Neutrophil (primary cell): ENCODE measurements around the gene NSUN7.

ENCODE experiments used
- H3K27ac ChIP-seq: fragments of 200-600 bp; sonication (generic); 2 replicates; pipeline ENCODE4 v1.5.1; 2016; ENCODE audit warnings: mild to moderate bottlenecking, moderate library complexity
- H3K27me3 ChIP-seq: fragments of 200-600 bp; sonication (generic); 2 replicates; pipeline ENCODE4 v1.6.0; 2016; ENCODE audit warnings: mild to moderate bottlenecking
- H3K36me3 ChIP-seq: fragments of 200-600 bp; sonication (generic); 2 replicates; pipeline ENCODE4 v1.5.1; 2017
- H3K4me1 ChIP-seq, 2 experiments: fragments of 200-600 bp in 1 of 2; sonication (generic) in 1 of 2; 1 replicate in 1 of 2; 2 replicates in 1 of 2; pipeline versions ENCODE4 v1.5.1 to v1.6.1; 2013 to 2016; ENCODE audit warnings: low read depth in 1 of 2, low read length in 1 of 2, mild to moderate bottlenecking in 1 of 2, moderate library complexity in 1 of 2; ENCODE audit not compliant: control insufficient read depth in 1 of 2, insufficient read depth in 1 of 2
- H3K4me3 ChIP-seq, 2 experiments: fragments of 200-600 bp in 1 of 2; sonication (generic) in 1 of 2; 1 replicate in 1 of 2; 2 replicates in 1 of 2; pipeline ENCODE4 v1.5.1; 2013 to 2016; ENCODE audit warnings: low read depth in 1 of 2, low read length in 1 of 2, mild to moderate bottlenecking in 1 of 2, moderate library complexity in 1 of 2
- H3K9me3 ChIP-seq: fragments of 200-600 bp; sonication (generic); 2 replicates; pipeline ENCODE4 v1.5.1; 2016
- TF ChIP-seq, protein P1 (sequence below): fragments of 200-600 bp; sonication (generic); IDR thresholded peaks from 2 replicates; pipeline ENCODE4 v1.5.1; 2016; ENCODE audit warnings: antibody characterized with exemption

The NSUN7 gene

DNA sequence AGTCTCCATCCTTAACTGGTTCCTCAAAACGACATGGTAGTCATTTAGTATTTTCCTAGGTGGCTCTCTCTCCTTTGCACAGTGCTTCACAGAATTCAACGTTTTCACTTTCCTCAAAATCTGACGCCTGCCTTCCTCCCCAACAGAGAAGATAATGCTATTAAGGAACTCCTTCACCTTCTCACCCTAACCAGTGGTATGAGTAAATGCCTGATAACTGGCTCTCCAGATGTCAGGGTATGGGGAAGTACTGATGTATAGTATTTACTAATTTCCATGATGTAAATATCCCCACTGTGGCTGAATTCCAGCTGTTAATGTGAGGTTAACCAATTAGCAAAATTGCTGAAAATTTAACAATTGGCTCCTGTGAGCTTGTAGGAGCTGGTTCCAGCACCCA, 28.8 kb upstream of the NSUN7 start:
- Histone ChIP-seq H3K27me3 (no peaks in the 10 kb centered on the region), H3K4me3 (no peak overlapping the region), H3K4me1 (peaks cover 37 to 38% of the 10 kb centered on the region in 2 experiments), H3K36me3 (no peaks in the 10 kb centered on the region), H3K9me3 (no peaks in the 10 kb centered on the region), H3K27ac (peak overlapping the region; percentile 54)
- TF ChIP-seq, protein P1, sequence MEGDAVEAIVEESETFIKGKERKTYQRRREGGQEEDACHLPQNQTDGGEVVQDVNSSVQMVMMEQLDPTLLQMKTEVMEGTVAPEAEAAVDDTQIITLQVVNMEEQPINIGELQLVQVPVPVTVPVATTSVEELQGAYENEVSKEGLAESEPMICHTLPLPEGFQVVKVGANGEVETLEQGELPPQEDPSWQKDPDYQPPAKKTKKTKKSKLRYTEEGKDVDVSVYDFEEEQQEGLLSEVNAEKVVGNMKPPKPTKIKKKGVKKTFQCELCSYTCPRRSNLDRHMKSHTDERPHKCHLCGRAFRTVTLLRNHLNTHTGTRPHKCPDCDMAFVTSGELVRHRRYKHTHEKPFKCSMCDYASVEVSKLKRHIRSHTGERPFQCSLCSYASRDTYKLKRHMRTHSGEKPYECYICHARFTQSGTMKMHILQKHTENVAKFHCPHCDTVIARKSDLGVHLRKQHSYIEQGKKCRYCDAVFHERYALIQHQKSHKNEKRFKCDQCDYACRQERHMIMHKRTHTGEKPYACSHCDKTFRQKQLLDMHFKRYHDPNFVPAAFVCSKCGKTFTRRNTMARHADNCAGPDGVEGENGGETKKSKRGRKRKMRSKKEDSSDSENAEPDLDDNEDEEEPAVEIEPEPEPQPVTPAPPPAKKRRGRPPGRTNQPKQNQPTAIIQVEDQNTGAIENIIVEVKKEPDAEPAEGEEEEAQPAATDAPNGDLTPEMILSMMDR = no peak

DNA sequence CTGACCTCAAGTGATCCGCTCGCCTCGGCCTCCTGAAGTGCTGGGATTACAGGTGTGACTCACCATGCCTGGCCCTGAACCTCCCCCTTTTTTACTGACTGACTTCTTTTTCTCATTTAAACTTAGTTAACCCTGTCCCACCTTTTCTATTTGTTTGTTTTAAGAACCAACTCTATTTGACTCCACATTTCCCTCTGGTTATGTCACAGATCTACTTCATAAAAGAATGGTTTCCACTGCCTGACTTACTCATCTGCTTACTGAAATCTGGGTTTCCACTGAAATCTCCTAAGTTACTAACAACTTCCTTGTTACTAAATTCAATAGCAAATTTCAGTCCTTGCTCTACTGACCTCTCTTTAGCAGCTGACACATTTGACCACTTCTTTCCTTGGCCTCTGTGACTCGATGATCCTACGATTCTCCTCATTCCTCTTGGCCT, 28.0 kb upstream of the NSUN7 start:
- TF ChIP-seq, protein P1 = no peak

DNA sequence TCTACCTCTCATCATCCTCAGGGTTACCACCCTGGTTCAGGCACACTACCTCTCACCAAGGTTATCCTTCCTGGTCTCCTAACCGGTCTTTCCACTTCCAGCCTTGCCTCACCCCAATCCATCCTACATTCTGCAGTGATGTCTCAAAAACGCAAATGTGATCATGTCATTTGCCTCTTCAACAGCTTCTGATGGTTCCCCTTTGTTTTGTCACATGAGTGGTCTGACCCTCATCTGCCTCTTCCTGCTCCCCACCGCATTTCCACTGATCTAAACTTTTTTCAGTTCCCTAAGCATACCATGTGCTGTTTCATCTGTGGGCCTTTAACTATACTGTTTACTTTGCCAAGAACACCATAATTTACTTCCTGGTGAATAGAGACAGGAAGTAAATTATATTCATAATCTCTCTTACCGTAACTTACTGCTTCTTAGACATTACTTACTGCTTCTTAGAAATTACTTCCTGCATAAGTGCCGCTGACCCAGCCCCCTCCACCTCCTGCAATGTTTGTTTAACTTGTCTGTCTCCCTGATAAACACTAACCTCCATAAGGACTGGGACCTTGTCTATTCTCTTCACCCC, 27.1 kb upstream of the NSUN7 start:
- TF ChIP-seq, protein P1 = no peak
- Histone ChIP-seq H3K27me3 (no peaks in the 10 kb centered on the region), H3K4me3 (no peak overlapping the region), H3K36me3 (no peaks in the 10 kb centered on the region), H3K27ac (peak overlapping the region; percentile 64), H3K4me1 (peaks cover 37 to 38% of the 10 kb centered on the region in 2 experiments), H3K9me3 (no peaks in the 10 kb centered on the region)

More for the DNA sequence above, 28.0 kb upstream of the NSUN7 start:
- H3K27me3 ChIP-seq = no peaks in the 10 kb centered on the region
- no peaks in the 10 kb centered on the region for H3K36me3 ChIP-seq
- peak overlapping the region; percentile 64 for H3K27ac ChIP-seq
- no peaks in the 10 kb centered on the region for H3K9me3 ChIP-seq
- H3K4me3 ChIP-seq = no peak overlapping the region
- peaks cover 37 to 38% of the 10 kb centered on the region in 2 experiments for H3K4me1 ChIP-seq

DNA sequence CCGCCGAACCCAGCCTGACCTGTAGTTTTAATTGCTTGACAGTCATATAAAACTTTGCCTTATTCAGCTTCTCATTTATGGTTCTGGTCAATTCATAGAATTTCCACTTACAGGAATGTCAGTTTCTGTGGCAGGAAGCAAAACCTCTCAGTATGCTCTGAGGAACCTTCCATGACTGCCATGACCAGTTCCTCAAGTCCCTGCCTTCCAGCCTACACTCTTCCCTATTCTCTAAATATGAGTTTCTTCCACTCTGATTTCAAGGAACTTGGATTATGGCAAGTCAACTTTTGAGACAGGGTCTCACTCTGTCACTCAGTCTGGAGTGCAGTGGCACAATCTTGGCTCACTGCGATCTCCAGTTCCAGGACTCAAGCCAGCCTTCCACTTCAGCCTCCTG, 26.0 kb upstream of the NSUN7 start:
- TF ChIP-seq, protein P1 = no peak
- H3K4me1 ChIP-seq = peaks cover 38 to 39% of the 10 kb centered on the region in 2 experiments
- no peak overlapping the region for H3K27ac ChIP-seq
- no peaks in the 10 kb centered on the region for H3K36me3 ChIP-seq
- no peaks in the 10 kb centered on the region for H3K27me3 ChIP-seq
- H3K4me3 ChIP-seq = no peak overlapping the region
- H3K9me3 ChIP-seq = no peaks in the 10 kb centered on the region

DNA sequence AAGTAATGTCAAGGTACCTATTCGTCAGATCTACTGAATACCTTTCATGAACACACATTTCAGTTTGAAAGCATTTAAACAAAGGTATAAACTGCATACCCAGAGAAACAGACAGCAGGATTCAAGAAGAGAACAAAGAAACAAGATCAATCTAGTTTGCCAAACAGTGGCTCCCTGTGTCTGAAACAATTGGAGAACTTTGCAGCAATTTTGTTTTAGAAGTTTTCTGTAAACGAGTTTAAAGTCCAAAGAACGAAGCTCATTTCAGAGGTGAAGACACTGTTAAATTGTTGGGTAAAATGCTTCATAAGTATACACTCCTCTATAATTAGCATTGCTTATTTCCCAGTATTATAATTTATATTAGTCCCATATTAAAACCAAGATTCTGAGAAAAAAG, 21.4 kb upstream of the NSUN7 start:
- Histone ChIP-seq H3K9me3 (no peaks in the 10 kb centered on the region), H3K4me3 (no peak overlapping the region), H3K27me3 (no peaks in the 10 kb centered on the region), H3K36me3 (no peaks in the 10 kb centered on the region), H3K27ac (no peak overlapping the region), H3K4me1 (peaks cover 48 to 51% of the 10 kb centered on the region in 2 experiments)
- TF ChIP-seq, protein P1 = no peak
